SU-DHL-6 (cell line): ENCODE results near the gene TTC9B.

Experiments used
- H2AFZ ChIP-seq: fragments of 200-600 bp; sonication (generic); 2 replicates; pipeline ENCODE4 v1.6.1; 2014; ENCODE audit warnings: low read depth, mild to moderate bottlenecking, moderate library complexity, mixed read lengths, antibody characterized with exemption, low read length; ENCODE audit not compliant: severe bottlenecking
- H3F3A ChIP-seq: fragments of 200-600 bp; shearing (Covaris generic); 2 replicates; pipeline ENCODE4 v1.6.0; 2016; ENCODE audit warnings: antibody characterized with exemption, mild to moderate bottlenecking; ENCODE audit not compliant: insufficient read depth
- H3K27ac ChIP-seq: fragments of 200-600 bp; sonication (generic); 2 replicates; pipeline ENCODE4 v1.5.1; 2016; ENCODE audit warnings: low read depth, mild to moderate bottlenecking, low read length, moderate library complexity, mixed read lengths
- H3K27me3 ChIP-seq: fragments of 200-600 bp; sonication (generic), shearing (Covaris generic); 2 replicates; pipeline ENCODE4 v1.6.0; 2014; ENCODE audit warnings: mild to moderate bottlenecking, low read length
- H3K36me3 ChIP-seq: fragments of 200-600 bp; sonication (generic); 2 replicates; pipeline ENCODE4 v1.6.1; 2014; ENCODE audit warnings: mild to moderate bottlenecking, low read length, mixed read lengths
- H3K4me2 ChIP-seq: fragments of 300-600, 200-600 bp; shearing (Covaris generic), sonication (generic); 2 replicates; pipeline ENCODE4 v1.6.0; 2014; ENCODE audit warnings: low read length, low read depth, mild to moderate bottlenecking; ENCODE audit not compliant: poor library complexity, severe bottlenecking
- H3K4me3 ChIP-seq: fragments of 200-600 bp; sonication (generic); 2 replicates; pipeline ENCODE4 v1.5.1; 2014; ENCODE audit warnings: antibody characterized with exemption, low read length, mild to moderate bottlenecking, mixed read lengths; ENCODE audit not compliant: insufficient read depth, poor library complexity, severe bottlenecking
- H3K79me2 ChIP-seq: fragments of 200-600 bp; sonication (generic); 2 replicates; pipeline ENCODE4 v1.6.1; 2014; ENCODE audit warnings: mild to moderate bottlenecking, low read length, moderate library complexity; ENCODE audit not compliant: insufficient read depth
- H3K9ac ChIP-seq: fragments of 200-600 bp; sonication (generic); 2 replicates; pipeline ENCODE4 v1.7.0; 2014; ENCODE audit warnings: mild to moderate bottlenecking, low read length
- H3K9me2 ChIP-seq: fragments of 200-600 bp; sonication (generic); replicated peaks from 2 replicates; pipeline ENCODE4 v1.6.1; 2014; ENCODE audit warnings: low read length; ENCODE audit not compliant: insufficient read depth
- H3K9me3 ChIP-seq: fragments of 200-600 bp; sonication (generic); 2 replicates; pipeline ENCODE4 v1.6.1; 2014; ENCODE audit warnings: low read length, mixed read lengths; ENCODE audit not compliant: insufficient read depth
- H4K20me1 ChIP-seq: fragments of 200-600 bp; sonication (generic); 2 replicates; pipeline ENCODE4 v1.6.1; 2014; ENCODE audit warnings: low read depth, mild to moderate bottlenecking, antibody characterized with exemption, low read length, moderate library complexity, mixed read lengths
- CTCF ChIP-seq: fragments of 200-600 bp; sonication (generic); IDR thresholded peaks from one replicate; pipeline ENCODE4 v1.5.1; 2017; ENCODE audit warnings: antibody characterized with exemption, mild to moderate bottlenecking, low read length, moderate library complexity; ENCODE audit not compliant: insufficient read depth, poor library complexity, severe bottlenecking
- EZH2phosphoT487 ChIP-seq: fragments of 200-600 bp; sonication (generic), shearing (Covaris generic); conservative IDR thresholded peaks from 2 replicates; pipeline ENCODE4 v1.6.1; 2018; ENCODE audit warnings: mild to moderate bottlenecking, antibody characterized with exemption, low read length, moderate library complexity, mixed read lengths

TTC9B gene

GRCh38 chr19:40244579-40245317 lies 26.6 kb upstream of the TTC9B start:
- H3K9ac ChIP-seq: no peak overlapping the region
- no peak overlapping the region for H2AFZ ChIP-seq
- no peaks in the 10 kb centered on the region for H3K9me2 ChIP-seq
- no peaks in the 10 kb centered on the region for H3F3A ChIP-seq
- no peak overlapping the region for H3K4me3 ChIP-seq
- TF ChIP-seq CTCF: no peak
- TF ChIP-seq EZH2phosphoT487: no peak
- H3K79me2 ChIP-seq: peaks cover 8% of the 10 kb centered on the region; the same call in 1 of the 2 replicates
- H3K27ac ChIP-seq: no peak overlapping the region
- H3K9me3 ChIP-seq: no peaks in the 10 kb centered on the region
- H3K4me2 ChIP-seq: no peak overlapping the region
- H4K20me1 ChIP-seq: no peaks in the 10 kb centered on the region
- H3K27me3 ChIP-seq: no peaks in the 10 kb centered on the region
- H3K36me3 ChIP-seq: no peaks in the 10 kb centered on the region

- H2AFZ ChIP-seq: no peak overlapping the region
- peaks cover 4% of the 10 kb centered on the region; the same call in 1 of the 2 replicates for H3K79me2 ChIP-seq
- no peaks in the 10 kb centered on the region for H3K9me3 ChIP-seq
- TF ChIP-seq EZH2phosphoT487 (no peak), CTCF (no peak)
- H3K9me2 ChIP-seq: no peaks in the 10 kb centered on the region
- no peaks in the 10 kb centered on the region for H4K20me1 ChIP-seq
- no peak overlapping the region for H3K4me3 ChIP-seq
- H3K4me2 ChIP-seq: no peak overlapping the region
- no peak overlapping the region for H3K27ac ChIP-seq
- no peaks in the 10 kb centered on the region for H3K27me3 ChIP-seq
- H3K9ac ChIP-seq: no peak overlapping the region
- no peaks in the 10 kb centered on the region for H3F3A ChIP-seq
- H3K36me3 ChIP-seq: no peaks in the 10 kb centered on the region
Measured at GRCh38 chr19:40243181-40243580, 25.0 kb upstream of the TTC9B start.

GRCh38 chr19:40242480-40242879 lies 24.3 kb upstream of the TTC9B start:
- H3F3A ChIP-seq: no peaks in the 10 kb centered on the region
- peaks cover 4% of the 10 kb centered on the region; the same call in 1 of the 2 replicates for H3K79me2 ChIP-seq
- no peaks in the 10 kb centered on the region for H3K36me3 ChIP-seq
- no peaks in the 10 kb centered on the region for H4K20me1 ChIP-seq
- no peak overlapping the region for H3K9ac ChIP-seq
- H3K4me3 ChIP-seq: no peak overlapping the region
- no peaks in the 10 kb centered on the region for H3K9me2 ChIP-seq
- H3K4me2 ChIP-seq: no peak overlapping the region
- H2AFZ ChIP-seq: no peak overlapping the region
- H3K27ac ChIP-seq: no peak overlapping the region
- H3K9me3 ChIP-seq: no peaks in the 10 kb centered on the region
- no peaks in the 10 kb centered on the region for H3K27me3 ChIP-seq
- no peak for TF ChIP-seq EZH2phosphoT487
- TF ChIP-seq CTCF: no peak
